ENCODE measurements around the gene SPACA9.

DNA sequence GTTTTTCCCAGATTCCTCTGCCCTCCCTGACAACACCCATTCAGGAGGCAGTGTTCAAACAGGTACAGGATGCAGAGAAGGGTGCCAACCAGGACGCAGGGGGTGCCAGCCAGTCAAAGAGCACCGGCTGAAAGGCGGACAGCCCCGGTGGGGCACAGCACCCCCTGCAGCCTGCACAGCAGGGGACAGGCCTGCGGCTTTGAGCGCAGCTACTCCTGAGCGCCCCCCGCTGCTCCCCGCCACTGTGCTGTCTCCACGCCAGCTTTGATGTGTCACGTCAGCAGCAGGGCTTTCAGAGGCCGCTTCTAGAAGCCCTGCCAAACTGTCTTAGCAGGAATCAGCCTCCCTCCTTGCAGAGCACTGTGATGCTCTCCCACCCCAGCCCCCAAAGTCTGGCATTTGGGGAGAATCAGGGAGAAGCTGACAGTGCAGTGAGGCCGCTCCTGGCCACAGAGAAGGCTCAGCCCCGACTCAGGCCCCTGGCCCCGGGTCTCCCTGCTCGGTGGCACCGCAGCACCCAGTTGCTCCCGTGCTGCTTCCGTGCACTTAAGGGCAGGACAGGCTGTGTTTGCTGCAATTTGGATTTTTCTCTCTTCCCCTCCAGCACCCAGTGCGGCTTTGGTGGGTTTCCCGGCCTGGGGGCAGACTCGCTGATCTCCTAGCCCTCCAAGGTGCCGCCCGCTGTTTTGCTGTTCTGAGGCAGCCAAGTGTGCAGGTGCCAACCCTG lies 20.9 kb upstream of the SPACA9 start:
- TF ChIP-seq CTCF (IDR thresholded peaks at IDR 0.05) (no peak), POLR2A (IDR thresholded peaks at IDR 0.05) (no peak)

Data from adrenal gland (tissue), 5 donors.